Right lobe of liver (tissue), 6 donors: ENCODE results near the gene COLEC11. TPM values are rescaled to one million over a fixed set of nuclear protein-coding genes. Genes with fewer than 3 reads are reported as not detected.
"Not testable (repeated sequence)": the region's sequence is repeated elsewhere in the genome, so short reads cannot be mapped to it uniquely, and the experiment has no call there.

ENCODE experiments used
- ATAC-seq, 4 donors: fragments of 200-7000 bp; cut with Tn5 transposase; one replicate each; pipeline ENCODE4 v1.9.1; 2020; ENCODE audit warnings: mild to moderate bottlenecking in 4 of 4, moderate library complexity in 4 of 4
- DNase-seq, 3 donors: peaks; one replicate each; pipeline ENCODE4 v3.0.0-alpha.2; 2020
- H3K27ac ChIP-seq, 3 donors: fragments of 200-600 bp; one replicate each; pipeline ENCODE4 v1.8.0; 2022
- H3K27me3 ChIP-seq, 2 donors: fragments of 200-600 bp; one replicate each; pipeline ENCODE4 v1.8.0; 2022
- H3K36me3 ChIP-seq, 4 donors: fragments of 200-600 bp; sonication (generic) in 1 of 4; one replicate each; pipeline versions ENCODE4 v1.5.1 to v1.8.0; 2017 to 2022; ENCODE audit warnings: control low read depth in 1 of 4
- H3K4me1 ChIP-seq, 4 donors: fragments of 200-600 bp; sonication (generic) in 1 of 4; one replicate each; pipeline versions ENCODE4 v1.5.1 to v1.8.0; 2017 to 2022; ENCODE audit warnings: control low read depth in 1 of 4
- H3K4me3 ChIP-seq, 3 donors: fragments of 200-600 bp; one replicate each; pipeline ENCODE4 v1.8.0; 2022
- H3K9me3 ChIP-seq, 4 donors: fragments of 200-600 bp; sonication (generic) in 1 of 4; one replicate each; pipeline versions ENCODE4 v1.5.1 to v1.8.0; 2017 to 2022; ENCODE audit warnings: control low read depth in 1 of 4
- POLR2A ChIP-seq: fragments of 450-650 bp; IDR thresholded peaks from one replicate; pipeline ENCODE4 v1.6.1; 2017; ENCODE audit warnings: antibody characterized with exemption, mild to moderate bottlenecking
- WGBS: methylation state at CpG from one replicate; pipeline ENCODE4 v1.1.6; 2018; ENCODE audit warnings: low coverage, low lambda C conversion rate; ENCODE audit not compliant: insufficient coverage; ENCODE audit errors: missing lambda C conversion rate; 5-methylcytosine and 5-hydroxymethylcytosine counted together
- intact Hi-C, 2 donors: fragments of 100-400 bp; cut with DNase I; formaldehyde crosslinking; loops; one replicate each; pipeline versions ENCODE4 v1.11.2 to v1.14.1; 2022
- total RNA-seq, 6 experiments: library from RNA; depleted of rRNA in 2 of 6; stranded (reverse); fragments of >200 nt in 2 of 6; fragmentation: NEBNext Ultra II Directional in 3 of 6; extraction: Animal tissue kit (Norgen Biotek cat#: 25700) in 3 of 6; gene quantifications; one replicate each; pipeline versions ENCODE4 v1.1.0 to v1.2.4, GENCODE V29; 2016 to 2023
- TF ChIP-seq, protein P1 (sequence below), 4 donors: fragments of 200-600 bp in 3 of 4; fragments of 450-650 bp in 1 of 4; IDR thresholded peaks; one replicate each; pipeline versions ENCODE4 v1.5.1 to v1.8.0; 2016 to 2022; ENCODE audit warnings: antibody characterized with exemption in 4 of 4, mild to moderate bottlenecking in 2 of 4
- donor health status: DM: no; HTN: yes; CAD: no.
- donor health status: DM: no; HTN: no; CAD: no.
- donor health status: DM: no; HTN: no; CAD: no.
- donor health status: DM: no; HTN: yes; CAD: no.
- donor health status: DM: no; HTN: yes; CAD: no.

Gene COLEC11
- total RNA-seq, 6 experiments from 2014 or later = 25.2 to 58.6 (median 41.1) TPM

DNA sequence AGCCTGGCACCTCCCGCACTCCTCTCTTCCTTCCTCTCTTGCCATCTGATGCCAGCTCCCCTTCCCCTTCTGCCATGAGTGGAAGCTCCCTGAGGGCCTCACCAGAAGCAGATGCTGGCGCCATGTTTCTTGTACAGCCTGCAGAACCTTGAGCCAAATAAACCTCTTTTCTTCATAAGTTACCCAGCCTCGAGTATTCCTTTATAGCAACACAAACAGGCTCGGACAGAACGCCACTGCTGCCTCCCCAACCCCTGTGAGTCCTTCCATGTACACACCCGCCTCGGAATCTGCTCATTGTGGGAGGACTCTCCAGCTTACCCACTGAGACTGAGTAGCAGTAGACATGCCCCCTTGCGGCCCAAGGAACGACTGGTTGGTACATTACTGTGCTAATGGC is 28.1 kb upstream of the COLEC11 start:
- DNase-seq (no peak), ATAC-seq (no peak)
- no peak overlapping the region for H3K4me3 ChIP-seq
- no peaks in the 10 kb centered on the region for H3K36me3 ChIP-seq
- no peak overlapping the region for H3K27ac ChIP-seq
- H3K27me3 ChIP-seq = no peaks in the 10 kb centered on the region
- H3K4me1 ChIP-seq = no peaks in the 10 kb centered on the region
- TF ChIP-seq, protein P1, sequence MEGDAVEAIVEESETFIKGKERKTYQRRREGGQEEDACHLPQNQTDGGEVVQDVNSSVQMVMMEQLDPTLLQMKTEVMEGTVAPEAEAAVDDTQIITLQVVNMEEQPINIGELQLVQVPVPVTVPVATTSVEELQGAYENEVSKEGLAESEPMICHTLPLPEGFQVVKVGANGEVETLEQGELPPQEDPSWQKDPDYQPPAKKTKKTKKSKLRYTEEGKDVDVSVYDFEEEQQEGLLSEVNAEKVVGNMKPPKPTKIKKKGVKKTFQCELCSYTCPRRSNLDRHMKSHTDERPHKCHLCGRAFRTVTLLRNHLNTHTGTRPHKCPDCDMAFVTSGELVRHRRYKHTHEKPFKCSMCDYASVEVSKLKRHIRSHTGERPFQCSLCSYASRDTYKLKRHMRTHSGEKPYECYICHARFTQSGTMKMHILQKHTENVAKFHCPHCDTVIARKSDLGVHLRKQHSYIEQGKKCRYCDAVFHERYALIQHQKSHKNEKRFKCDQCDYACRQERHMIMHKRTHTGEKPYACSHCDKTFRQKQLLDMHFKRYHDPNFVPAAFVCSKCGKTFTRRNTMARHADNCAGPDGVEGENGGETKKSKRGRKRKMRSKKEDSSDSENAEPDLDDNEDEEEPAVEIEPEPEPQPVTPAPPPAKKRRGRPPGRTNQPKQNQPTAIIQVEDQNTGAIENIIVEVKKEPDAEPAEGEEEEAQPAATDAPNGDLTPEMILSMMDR (IDR thresholded peaks at IDR 0.05) = no peak
- TF ChIP-seq POLR2A = no peak
- H3K9me3 ChIP-seq = no peaks in the 10 kb centered on the region
- intact Hi-C loops = no loop called here
- 88% methylated on average over 8 of the region's 9 CpGs for WGBS

DNA sequence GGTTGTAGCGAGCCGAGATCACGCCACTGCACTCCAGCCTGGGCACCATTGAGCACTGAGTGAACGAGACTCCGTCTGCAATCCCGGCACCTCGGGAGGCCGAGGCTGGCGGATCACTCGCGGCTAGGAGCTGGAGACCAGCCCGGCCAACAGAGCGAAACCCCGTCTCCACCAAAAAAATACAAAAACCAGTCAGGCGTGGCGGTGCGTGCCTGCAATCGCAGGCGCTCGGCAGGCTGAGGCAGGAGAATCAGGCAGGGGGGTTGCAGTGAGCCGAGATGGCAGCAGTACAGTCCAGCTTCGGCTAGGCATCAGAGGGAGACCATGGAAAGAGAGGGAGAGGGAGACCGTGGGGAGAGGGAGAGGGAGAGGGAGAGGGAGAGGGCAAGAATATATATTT is 25.3 kb upstream of the COLEC11 start:
- H3K27ac ChIP-seq, intact Hi-C loops, H3K27me3 ChIP-seq, H3K4me1 ChIP-seq, ATAC-seq, H3K4me3 ChIP-seq, H3K36me3 ChIP-seq, DNase-seq, H3K9me3 ChIP-seq: not testable (repeated sequence)
- WGBS = 89% methylated on average over 9 of the region's 23 CpGs

DNA sequence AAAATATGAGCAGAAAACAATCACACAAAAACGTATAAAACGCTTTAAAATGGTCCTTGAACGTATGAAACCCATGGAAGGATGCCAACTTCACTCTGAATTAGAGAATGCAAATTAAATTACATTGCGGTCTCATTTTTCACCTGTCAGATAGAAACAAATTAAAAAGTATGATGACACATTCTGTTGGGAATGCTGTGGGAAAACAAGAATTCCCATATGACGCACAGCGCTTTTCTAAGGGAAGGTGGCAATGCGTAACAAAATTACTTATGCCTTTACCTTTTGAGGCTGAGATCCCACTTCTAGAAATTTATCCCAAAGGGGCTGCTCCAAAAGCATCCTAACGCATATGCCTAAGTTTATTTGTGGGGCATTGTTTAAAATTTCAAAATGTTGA is 23.6 kb upstream of the COLEC11 start:
- no peak for ATAC-seq
- WGBS = 73% methylated on average over 8 of the region's 8 CpGs
- no peaks in the 10 kb centered on the region for H3K9me3 ChIP-seq
- no peaks in the 10 kb centered on the region for H3K27me3 ChIP-seq
- H3K4me3 ChIP-seq = no peak overlapping the region
- DNase-seq = no peak
- H3K4me1 ChIP-seq = peaks cover 0 to 13% (median 2%) of the 10 kb centered on the region in 4 donors
- no peak overlapping the region for H3K27ac ChIP-seq
- intact Hi-C loops = no loop called here
- TF ChIP-seq, protein P1 (IDR thresholded peaks at IDR 0.05) = no peak
- no peak for TF ChIP-seq POLR2A
- no peaks in the 10 kb centered on the region for H3K36me3 ChIP-seq

DNA sequence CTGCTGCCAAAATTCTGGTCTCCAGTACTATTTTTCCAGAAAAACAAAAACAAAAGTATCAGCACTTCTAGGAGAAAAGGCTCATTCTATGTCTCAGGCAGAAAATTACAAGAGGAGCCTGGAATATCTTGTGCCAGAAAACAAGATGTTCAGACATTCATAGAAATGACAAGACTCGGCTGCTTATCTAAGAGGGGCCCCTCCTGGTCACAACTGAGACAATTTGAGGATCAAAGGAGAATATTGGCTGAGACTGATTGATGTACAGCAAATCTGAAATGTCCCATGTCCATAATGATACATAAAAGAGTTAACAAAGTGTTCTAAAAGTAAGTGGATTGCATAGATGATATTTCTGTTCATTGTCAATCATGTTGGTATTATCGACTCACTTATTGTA is 22.3 kb upstream of the COLEC11 start:
- peaks cover 0 to 12% (median 3%) of the 10 kb centered on the region in 4 donors for H3K36me3 ChIP-seq
- H3K4me3 ChIP-seq = no peak overlapping the region
- intact Hi-C loops = no loop called here
- H3K27ac ChIP-seq = no peak overlapping the region
- DNase-seq (no peak), ATAC-seq (no peak)
- WGBS = 57% methylated on average over 2 of the region's 2 CpGs
- TF ChIP-seq, protein P1 (IDR thresholded peaks at IDR 0.05) = no peak
- TF ChIP-seq POLR2A = no peak
- H3K27me3 ChIP-seq = no peaks in the 10 kb centered on the region
- H3K9me3 ChIP-seq = no peaks in the 10 kb centered on the region
- peaks cover 0 to 25% (median 4%) of the 10 kb centered on the region in 4 donors for H3K4me1 ChIP-seq

DNA sequence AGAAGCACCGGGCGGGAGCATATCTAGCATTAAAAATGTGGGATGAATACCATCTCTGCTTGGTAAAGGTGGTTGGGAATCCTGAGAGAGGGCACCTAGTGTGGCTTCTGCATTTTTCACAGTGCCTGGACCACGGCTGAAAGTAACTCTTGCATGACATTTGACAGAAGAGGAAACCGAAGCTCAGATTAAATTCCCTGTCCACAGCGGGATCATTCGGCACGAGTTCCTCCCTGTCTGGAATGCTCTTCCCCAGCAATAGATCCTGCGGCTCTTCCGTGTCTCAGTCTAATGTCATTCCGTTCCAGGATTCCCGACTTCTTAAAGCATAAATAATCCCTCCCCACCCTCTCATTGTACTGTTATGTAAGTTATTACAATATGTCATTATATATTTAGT is 20.8 kb upstream of the COLEC11 start:
- H3K4me3 ChIP-seq = peak overlapping the region in 1 of 3 donors; percentile 86
- 95% methylated on average over 6 of the region's 11 CpGs for WGBS
- no peak for DNase-seq

More for the DNA sequence above, 20.8 kb upstream of the COLEC11 start:
- H3K9me3 ChIP-seq = no peaks in the 10 kb centered on the region
- peaks cover 0 to 40% (median 9%) of the 10 kb centered on the region in 4 donors for H3K4me1 ChIP-seq
- no peak for TF ChIP-seq POLR2A
- TF ChIP-seq, protein P1 (IDR thresholded peaks at IDR 0.05) = no peak
- no peak overlapping the region for H3K27ac ChIP-seq
- intact Hi-C loops = no loop called here
- ATAC-seq = no peak
- peaks cover 0 to 27% (median 5%) of the 10 kb centered on the region in 4 donors for H3K36me3 ChIP-seq
- no peaks in the 10 kb centered on the region for H3K27me3 ChIP-seq
